Anterior cingulate cortex (tissue), 58 donors: ENCODE results near the gene BCHE.
"Not testable (repeated sequence)": the region's sequence is repeated elsewhere in the genome, so short reads cannot be mapped to it uniquely, and the experiment has no call there.

ENCODE experiments used
- DNase-seq, 58 donors: peaks; one replicate each; lab custom pipeline; 2025; lab: John Stamatoyannopoulos, UW

The BCHE gene

DNA sequence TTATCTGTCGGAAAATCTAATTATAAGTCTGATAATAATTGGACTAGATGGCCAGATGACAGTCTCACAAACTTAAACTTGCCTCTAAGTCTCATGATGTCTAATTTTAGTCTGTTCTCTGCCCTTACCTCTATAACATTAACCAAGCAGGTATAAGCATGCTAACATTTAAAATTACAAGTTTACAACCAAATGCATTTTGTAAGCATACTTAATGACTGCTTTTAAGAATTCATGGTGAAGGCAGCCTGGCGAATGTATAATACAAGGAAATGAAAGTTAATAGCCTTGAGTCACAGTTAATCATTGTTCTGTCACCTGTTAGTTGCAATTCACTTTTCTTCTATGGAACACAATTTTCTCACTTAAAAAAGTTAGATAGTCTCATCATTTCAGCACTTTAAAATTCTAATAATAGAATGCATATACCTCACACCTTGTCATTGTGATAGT is 16.5 kb downstream of the BCHE start:
- DNase-seq: no peak

GRCh38 chr3:165817160-165817709 is 20.0 kb downstream of the BCHE start:
- no peak for DNase-seq

- DNase-seq: no peak
Measured at GRCh38 chr3:165816209-165816608, 21.0 kb downstream of the BCHE start.

DNA sequence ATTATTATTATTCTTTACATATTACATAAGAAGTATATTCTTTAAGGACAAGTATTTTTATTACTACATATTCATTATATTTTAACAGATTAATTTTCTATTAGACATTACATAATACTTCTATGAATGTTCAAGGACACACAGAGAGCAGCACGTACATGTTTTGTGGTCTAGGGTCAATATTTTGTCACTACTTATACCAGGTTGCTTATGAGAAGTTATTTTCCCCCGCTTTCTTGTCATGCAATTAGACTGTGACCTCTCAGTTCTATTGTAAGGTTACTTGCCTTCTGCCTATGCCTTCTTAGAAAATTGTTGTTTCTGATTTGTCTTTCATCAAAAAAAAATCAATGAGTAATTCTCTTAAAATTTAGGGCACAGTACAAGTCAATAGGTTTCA is 21.5 kb downstream of the BCHE start:
- no peak for DNase-seq

- DNase-seq: no peak
Measured at GRCh38 chr3:165814380-165814779, 22.8 kb downstream of the BCHE start.

- not testable (repeated sequence) for DNase-seq
Measured at GRCh38 chr3:165807937-165808336, 29.3 kb downstream of the BCHE start.

GRCh38 chr3:165805946-165806561 is 31.2 kb downstream of the BCHE start:
- no peak for DNase-seq

GRCh38 chr3:165803471-165803870 is 33.8 kb downstream of the BCHE start:
- DNase-seq: no peak

DNA sequence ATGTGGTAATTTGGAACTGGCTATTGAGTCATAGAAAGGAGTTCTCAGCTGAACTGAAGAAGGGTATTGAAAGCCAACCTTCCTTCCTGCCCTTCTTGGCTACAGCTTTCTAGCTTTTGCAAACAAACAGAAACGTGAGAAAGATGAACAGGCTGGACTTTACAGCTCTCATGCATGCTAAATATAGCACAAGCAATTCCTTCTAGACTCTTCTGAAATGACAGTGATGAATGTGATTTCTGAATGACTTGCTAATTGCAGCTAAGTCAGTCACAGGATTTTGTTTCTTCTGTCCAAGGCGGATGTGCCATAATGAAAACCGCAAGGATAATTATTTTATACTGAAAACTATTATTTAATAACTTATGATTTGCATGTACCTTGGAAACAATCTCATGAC is 36.3 kb downstream of the BCHE start:
- DNase-seq: no peak

- no peak for DNase-seq
Measured at GRCh38 chr3:165799026-165799425, 38.2 kb downstream of the BCHE start.

DNA sequence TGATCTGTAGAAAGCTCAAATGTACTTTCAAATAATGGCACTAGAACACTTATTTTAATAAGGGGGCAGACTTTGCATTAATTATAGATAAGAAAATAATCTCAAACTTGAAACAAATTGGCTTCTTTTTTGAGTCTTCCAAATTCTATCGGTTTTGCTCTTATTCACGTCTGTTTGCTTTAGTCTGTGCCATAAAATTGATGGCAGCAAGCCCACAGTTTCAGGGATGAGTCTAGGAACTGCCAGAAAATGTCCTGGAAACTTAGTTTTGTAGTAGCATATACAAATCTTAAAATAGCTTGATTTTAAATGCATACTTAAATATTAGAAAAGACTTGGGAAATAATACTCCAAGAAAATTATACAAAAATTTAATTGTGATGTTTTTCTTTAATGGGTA is 39.7 kb downstream of the BCHE start:
- DNase-seq: no peak

GRCh38 chr3:165796701-165797100 is 40.5 kb downstream of the BCHE start:
- no peak for DNase-seq

DNA sequence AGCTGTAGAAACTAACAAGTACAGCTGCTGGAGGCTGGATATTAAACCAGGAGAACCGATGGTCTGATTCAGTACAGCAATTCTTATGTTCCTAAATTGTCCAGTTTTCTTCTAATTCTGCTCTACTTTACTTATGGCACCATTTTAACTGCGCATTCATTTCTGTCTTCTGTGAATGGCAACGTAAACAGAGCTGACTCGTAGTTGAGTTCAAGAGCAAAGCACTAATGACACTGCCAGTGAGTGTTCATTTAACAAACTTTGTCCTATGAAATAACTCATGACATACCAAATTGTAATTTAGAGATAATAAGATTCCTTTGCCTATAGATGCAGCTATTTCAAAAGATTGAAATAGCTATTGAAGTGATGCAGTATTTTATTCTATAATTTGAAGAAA is 48.7 kb downstream of the BCHE start:
- no peak for DNase-seq

GRCh38 chr3:165786013-165786412 is 51.2 kb downstream of the BCHE start:
- no peak for DNase-seq

GRCh38 chr3:165784337-165784736 is 52.9 kb downstream of the BCHE start:
- DNase-seq: no peak

DNA sequence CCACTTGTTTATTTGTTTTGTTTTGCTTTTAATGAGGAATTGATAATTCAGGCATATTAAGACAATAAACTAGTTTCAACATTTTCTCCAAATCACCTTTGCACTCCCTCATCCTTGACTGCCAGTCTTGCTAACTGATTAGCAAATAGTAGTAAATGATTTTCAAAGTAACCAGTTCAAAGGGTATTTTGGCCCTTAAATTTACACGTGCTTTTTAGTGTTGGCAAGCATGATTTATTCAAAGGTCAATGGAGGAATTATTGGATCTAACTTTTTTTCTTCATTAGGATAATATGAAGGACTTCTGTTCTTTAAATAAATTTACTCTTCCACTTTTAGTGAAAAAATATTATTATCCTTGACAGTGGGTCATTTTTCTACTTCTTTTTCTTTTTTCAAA is 53.8 kb downstream of the BCHE start:
- no peak for DNase-seq

GRCh38 chr3:165778891-165779290 is 58.3 kb downstream of the BCHE start:
- DNase-seq: no peak

DNA sequence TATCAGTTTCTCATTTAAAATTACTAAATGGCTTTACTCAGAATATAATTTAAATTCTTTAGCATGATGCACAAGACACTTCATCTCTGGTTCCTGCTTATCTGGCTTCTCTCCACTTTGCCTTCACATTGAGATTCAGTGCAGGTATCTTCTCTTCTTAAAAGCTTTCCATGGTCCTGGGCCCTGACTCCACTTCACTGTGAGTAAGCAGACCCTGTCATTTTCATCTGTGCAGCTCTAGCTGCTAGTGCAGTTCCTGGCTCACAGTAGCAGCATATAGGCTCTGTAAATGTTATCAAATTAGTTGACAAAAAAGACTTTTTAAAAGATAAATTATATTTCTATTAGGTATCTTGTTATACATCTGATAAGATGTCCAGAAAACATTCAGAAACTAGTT is 58.8 kb downstream of the BCHE start:
- DNase-seq: no peak

DNA sequence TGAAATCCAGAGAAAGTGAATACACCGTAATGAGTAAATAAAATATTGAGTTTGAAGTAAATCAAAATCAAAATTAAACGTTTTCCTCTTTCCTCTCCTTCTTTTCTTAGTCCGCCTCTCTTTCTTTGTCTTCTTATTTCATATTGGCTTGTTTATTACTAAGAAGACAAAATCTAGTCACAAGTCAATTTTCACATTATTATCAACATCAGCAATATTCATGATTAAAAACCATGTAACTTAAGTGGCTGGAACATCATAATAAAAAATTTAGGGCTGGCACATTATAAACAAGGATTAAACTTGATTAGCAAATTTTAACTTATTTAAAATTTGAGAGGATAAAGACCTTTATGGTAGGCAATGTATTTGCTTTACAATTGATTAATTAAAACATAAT is 61.4 kb downstream of the BCHE start:
- DNase-seq: no peak

GRCh38 chr3:165770781-165771180 is 66.4 kb downstream of the BCHE start:
- no peak for DNase-seq

- DNase-seq: no peak
Measured at GRCh38 chr3:165768680-165769079, 68.5 kb downstream of the BCHE start.

DNA sequence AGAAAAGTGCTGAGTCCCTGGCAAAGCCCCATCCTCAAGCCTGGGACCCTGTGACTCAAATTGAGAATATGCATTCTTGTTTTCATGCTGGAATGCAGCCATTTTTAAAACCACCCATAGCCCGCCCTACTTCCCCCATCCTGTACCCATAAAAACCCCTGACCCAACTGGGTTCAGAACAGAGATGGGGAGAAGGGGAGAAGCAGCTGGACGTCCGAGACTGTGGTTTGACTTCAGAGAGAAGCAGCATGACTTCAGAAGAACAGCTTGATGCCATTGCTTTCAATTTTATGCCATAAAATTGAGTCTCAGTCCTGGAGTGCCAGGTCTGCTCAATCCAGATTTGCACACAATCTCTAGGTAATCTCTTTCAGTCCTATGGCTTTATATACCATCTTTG is 78.2 kb downstream of the BCHE start:
- DNase-seq: no peak

GRCh38 chr3:165755571-165755970 is 81.7 kb downstream of the BCHE start:
- no peak for DNase-seq
